K562 (cell line): ENCODE measurements around the gene FAM151A. TPM values are rescaled to one million over a fixed set of nuclear protein-coding genes. Genes with fewer than 3 reads are reported as not detected.

Experiments
- CBX8 ChIP-seq: fragments of 200-600 bp; sonication (generic); IDR thresholded peaks from 2 replicates; pipeline ENCODE4 v1.6.1; 2012; ENCODE audit warnings: borderline replicate concordance, mixed run types, low read depth, mild to moderate bottlenecking, moderate library complexity, mixed read lengths, low read length, control low read depth, inconsistent platforms; ENCODE audit not compliant: poor library complexity, severe bottlenecking; ENCODE audit errors: extremely low read depth
- FOXK1 ChIP-seq: sonication (generic); formaldehyde crosslinking; IDR thresholded peaks from 2 replicates; pipeline ENCODE4 v1.8.0; 2022; ENCODE audit warnings: missing genetic modification reagents, mild to moderate bottlenecking, borderline replicate concordance
- NCOA2 ChIP-seq, 2 experiments: fragments of 450-650 bp; IDR thresholded peaks; 2 replicates each; pipeline ENCODE4 v1.6.1; 2018; ENCODE audit warnings: mild to moderate bottlenecking in 2 of 2, moderate library complexity in 1 of 2; ENCODE audit not compliant: partially characterized antibody in 2 of 2
- PTBP1 ChIP-seq: fragments of 200-400 bp; formaldehyde crosslinking; IDR thresholded peaks from 2 replicates; pipeline ENCODE4 v1.6.1; 2017; ENCODE audit warnings: low read depth, low read length
- PURB ChIP-seq: sonication (generic); formaldehyde crosslinking; IDR thresholded peaks from 2 replicates; pipeline ENCODE4 v1.9.0; 2021; ENCODE audit warnings: low read depth, mild to moderate bottlenecking, missing genetic modification reagents
- RBBP5 ChIP-seq: fragments of 200-600 bp; sonication (generic); IDR thresholded peaks from 2 replicates; pipeline ENCODE4 v1.6.1; 2012; ENCODE audit warnings: borderline replicate concordance, mild to moderate bottlenecking, low read length, control low read depth, inconsistent platforms; ENCODE audit not compliant: insufficient read depth, poor library complexity, severe bottlenecking
- SAFB2 ChIP-seq: fragments of 200-400 bp; formaldehyde crosslinking; IDR thresholded peaks from 2 replicates; pipeline ENCODE4 v1.6.1; 2018; ENCODE audit warnings: borderline replicate concordance, low read length, low read depth, moderate library complexity; ENCODE audit not compliant: severe bottlenecking
- XRCC5 ChIP-seq: fragments of 200-400 bp; formaldehyde crosslinking; IDR thresholded peaks from 2 replicates; pipeline ENCODE4 v1.6.1; 2017; ENCODE audit warnings: low read depth, mild to moderate bottlenecking, low read length
- ZBTB7A ChIP-seq: IDR thresholded peaks from 2 replicates; pipeline ENCODE4 v1.6.1; 2011; ENCODE audit warnings: low read depth, mild to moderate bottlenecking, low read length, moderate library complexity, borderline replicate concordance; ENCODE audit not compliant: control insufficient read depth
- ZNF146 ChIP-seq: IDR thresholded peaks from one replicate; pipeline ENCODE4 v1.6.1; 2018; ENCODE audit warnings: missing compliant biosample characterization; ENCODE audit not compliant: unreplicated experiment
- ZNF282 ChIP-seq: sonication (generic); formaldehyde crosslinking; IDR thresholded peaks from 2 replicates; pipeline ENCODE4 v1.8.1; 2023; ENCODE audit warnings: missing genetic modification reagents
- ZNF436 ChIP-seq: fragments of 250-450, 450-650 bp; sonication (Bioruptor Pico); formaldehyde crosslinking; IDR thresholded peaks from 2 replicates; pipeline ENCODE4 v1.7.0; 2020; ENCODE audit warnings: mild to moderate bottlenecking
- ZNF511 ChIP-seq: sonication (generic); formaldehyde crosslinking; IDR thresholded peaks from 2 replicates; pipeline ENCODE4 v1.8.0; 2022; ENCODE audit warnings: mild to moderate bottlenecking, missing genetic modification reagents
- ZNF696 ChIP-seq: fragments of 250-450 bp; sonication (Bioruptor Pico); conservative IDR thresholded peaks from 2 replicates; pipeline ENCODE4 v1.4.0; 2020; ENCODE audit warnings: mild to moderate bottlenecking, moderate library complexity
- ZNF77 ChIP-seq: fragments of 250-450 bp; sonication (Bioruptor Pico); IDR thresholded peaks from 2 replicates; pipeline ENCODE4 v1.5.0; 2020
- polyA plus RNA-seq, 8 experiments: library from polyadenylated mRNA; depleted of rRNA in 4 of 8; stranded (reverse) in 5 of 8; unstranded in 3 of 8; fragments of >200 nt; fragmentation: Nextera tagmentation in 2 of 8; fragmentation: Illumina TruSeq in 1 of 8; extraction: Ambion mirVana in 2 of 8; extraction: Trizol in 1 of 8; gene quantifications; 2 replicates each; pipeline versions ENCODE4 v1.2.1 to v1.2.3, GENCODE V29; 2011 to 2014; ENCODE audit warnings: inconsistent platforms in 1 of 8, missing spikeins in 1 of 8
- total RNA-seq, 7 experiments: library from RNA; depleted of rRNA in 6 of 7; stranded (reverse); fragments of >200 nt in 6 of 7; fragmentation: Illumina TruSeq in 2 of 7; extraction: Trizol in 2 of 7; gene quantifications; 2 replicates each; pipeline versions ENCODE4 v1.2.1 to v1.2.3, GENCODE V29; 2011 to 2021; ENCODE audit warnings: low replicate concordance in 1 of 7
- TF ChIP-seq, protein P1 (sequence below): fragments of 450-650 bp; IDR thresholded peaks from one replicate; pipeline ENCODE4 v1.6.1; 2018; ENCODE audit warnings: mild to moderate bottlenecking, moderate library complexity; ENCODE audit not compliant: partially characterized antibody
- TF ChIP-seq, protein P2 (sequence below): fragments of 450-650 bp; IDR thresholded peaks from 2 replicates; pipeline ENCODE4 v1.6.1; 2016

Gene FAM151A
- total and polyA plus RNA-seq, 9 of the 15 experiments (the other 6 are each of a cell fraction or from before 2014, with no cell fraction given): not detected

DNA sequence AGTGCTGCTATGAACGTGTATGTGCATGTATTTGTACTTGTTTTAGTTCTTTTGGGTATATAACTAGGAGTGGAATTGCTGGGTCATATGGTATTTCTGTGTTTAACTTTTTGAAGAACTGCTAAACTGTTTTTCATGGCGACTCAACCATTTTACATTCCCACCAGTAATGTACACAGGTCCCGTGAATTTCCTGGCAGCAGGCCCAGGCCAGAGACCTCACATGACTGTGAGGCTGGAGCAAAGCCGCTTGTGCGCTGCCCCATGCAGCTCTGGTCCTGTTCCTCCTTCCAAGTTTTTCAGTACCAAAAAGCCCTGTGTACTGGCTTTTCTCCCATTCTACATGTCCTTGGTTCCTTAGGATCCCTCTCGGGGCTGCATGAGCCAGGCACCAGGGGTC lies 45.7 kb downstream of the FAM151A start (continued):
- TF ChIP-seq, protein P1, sequence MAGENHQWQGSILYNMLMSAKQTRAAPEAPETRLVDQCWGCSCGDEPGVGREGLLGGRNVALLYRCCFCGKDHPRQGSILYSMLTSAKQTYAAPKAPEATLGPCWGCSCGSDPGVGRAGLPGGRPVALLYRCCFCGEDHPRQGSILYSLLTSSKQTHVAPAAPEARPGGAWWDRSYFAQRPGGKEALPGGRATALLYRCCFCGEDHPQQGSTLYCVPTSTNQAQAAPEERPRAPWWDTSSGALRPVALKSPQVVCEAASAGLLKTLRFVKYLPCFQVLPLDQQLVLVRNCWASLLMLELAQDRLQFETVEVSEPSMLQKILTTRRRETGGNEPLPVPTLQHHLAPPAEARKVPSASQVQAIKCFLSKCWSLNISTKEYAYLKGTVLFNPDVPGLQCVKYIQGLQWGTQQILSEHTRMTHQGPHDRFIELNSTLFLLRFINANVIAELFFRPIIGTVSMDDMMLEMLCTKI: no peak
- no peak for TF ChIP-seq NCOA2 (IDR thresholded peaks at IDR 0.05; ENCODE audit: partially characterized antibody in 2 of 2)
- no peak for TF ChIP-seq ZNF436 (CRISPR knock-in tag)
- TF ChIP-seq RBBP5: peak; percentile 28
- no peak for TF ChIP-seq SAFB2
- no peak for TF ChIP-seq XRCC5
- TF ChIP-seq ZNF282 (CRISPR knock-in tag): no peak
- no peak for TF ChIP-seq CBX8
- no peak for TF ChIP-seq ZNF511
- TF ChIP-seq PURB: no peak
- TF ChIP-seq, protein P2, sequence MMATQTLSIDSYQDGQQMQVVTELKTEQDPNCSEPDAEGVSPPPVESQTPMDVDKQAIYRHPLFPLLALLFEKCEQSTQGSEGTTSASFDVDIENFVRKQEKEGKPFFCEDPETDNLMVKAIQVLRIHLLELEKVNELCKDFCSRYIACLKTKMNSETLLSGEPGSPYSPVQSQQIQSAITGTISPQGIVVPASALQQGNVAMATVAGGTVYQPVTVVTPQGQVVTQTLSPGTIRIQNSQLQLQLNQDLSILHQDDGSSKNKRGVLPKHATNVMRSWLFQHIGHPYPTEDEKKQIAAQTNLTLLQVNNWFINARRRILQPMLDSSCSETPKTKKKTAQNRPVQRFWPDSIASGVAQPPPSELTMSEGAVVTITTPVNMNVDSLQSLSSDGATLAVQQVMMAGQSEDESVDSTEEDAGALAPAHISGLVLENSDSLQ: no peak
- TF ChIP-seq FOXK1: no peak
- TF ChIP-seq PTBP1: no peak
- no peak for TF ChIP-seq ZBTB7A
- no peak for TF ChIP-seq ZNF696 (CRISPR knock-in tag)
- no peak for TF ChIP-seq ZNF77 (CRISPR knock-in tag)
- TF ChIP-seq ZNF146 (CRISPR knock-in tag): no peak
